Fibroblast of lung (primary cell): ENCODE results near the gene IFI16. TPM values are rescaled to one million over a fixed set of nuclear protein-coding genes. Genes with fewer than 3 reads are reported as not detected.
A peak's percentile ranks its signal among the peaks of the same experiment; 100 is the strongest.

Experiments
- DNase-seq, 2 donors: peaks; one replicate each; pipeline versions ENCODE4 v3.0.0 to v3.0.0-alpha.2; 2010; ENCODE audit warnings: low read depth in 2 of 2
- H2AFZ ChIP-seq: 2 replicates; pipeline ENCODE4 v1.5.1; 2012; ENCODE audit warnings: low read length, control low read depth, inconsistent platforms
- H3K27ac ChIP-seq: 2 replicates; pipeline ENCODE4 v1.5.1; 2011; ENCODE audit warnings: low read length, control low read depth; ENCODE audit not compliant: insufficient read depth
- H3K27me3 ChIP-seq: 2 replicates; pipeline ENCODE4 v1.5.1; 2011; ENCODE audit warnings: mild to moderate bottlenecking, low read length; ENCODE audit not compliant: control insufficient read depth, insufficient read depth
- H3K36me3 ChIP-seq: 2 replicates; pipeline ENCODE4 v1.5.1; 2011; ENCODE audit warnings: low read length; ENCODE audit not compliant: control insufficient read depth, insufficient read depth
- H3K4me1 ChIP-seq: 2 replicates; pipeline ENCODE4 v1.5.1; 2011; ENCODE audit warnings: low read length; ENCODE audit not compliant: control insufficient read depth, insufficient read depth; ENCODE audit errors: extremely low read depth
- H3K4me2 ChIP-seq: 2 replicates; pipeline ENCODE4 v1.5.1; 2011; ENCODE audit warnings: low read length, control low read depth; ENCODE audit not compliant: insufficient read depth; ENCODE audit errors: extremely low read depth
- H3K4me3 ChIP-seq, 4 experiments: fragments of 200-600 bp in 1 of 4; sonication (generic) in 1 of 4; replicated peaks in 1 of 4; 2 replicates each; pipeline ENCODE4 v1.5.1; 2011 to 2016; ENCODE audit warnings: low read length in 4 of 4, low read depth in 3 of 4, mild to moderate bottlenecking in 3 of 4, control low read depth in 2 of 4, inconsistent platforms in 1 of 4, mixed read lengths in 1 of 4; ENCODE audit not compliant: insufficient read depth in 1 of 4; ENCODE audit errors: control extremely low read depth in 1 of 4
- H3K79me2 ChIP-seq: 2 replicates; pipeline ENCODE4 v1.5.1; 2012; ENCODE audit warnings: mild to moderate bottlenecking, low read length, inconsistent platforms; ENCODE audit not compliant: control insufficient read depth, insufficient read depth
- H3K9ac ChIP-seq: 2 replicates; pipeline ENCODE4 v1.5.1; 2011; ENCODE audit warnings: mild to moderate bottlenecking, low read length, control low read depth; ENCODE audit not compliant: insufficient read depth
- H3K9me3 ChIP-seq: 2 replicates; pipeline ENCODE4 v1.5.1; 2012; ENCODE audit warnings: low read depth, low read length; ENCODE audit not compliant: control insufficient read depth, insufficient read depth
- H4K20me1 ChIP-seq: 2 replicates; pipeline ENCODE4 v1.5.1; 2011; ENCODE audit warnings: low read length; ENCODE audit not compliant: control insufficient read depth, insufficient read depth; ENCODE audit errors: extremely low read depth
- EZH2 ChIP-seq: IDR thresholded peaks from 2 replicates; pipeline ENCODE4 v1.5.1; 2012; ENCODE audit warnings: low read length, control low read depth, mild to moderate bottlenecking; ENCODE audit errors: missing control alignments
- polyA plus RNA-seq, 2 donors: library from polyadenylated mRNA; depleted of rRNA in 1 of 2; stranded (reverse) in 1 of 2; unstranded in 1 of 2; fragments of >200 nt; gene quantifications; 2 replicates each; pipeline ENCODE4 v1.2.1, GENCODE V29; 2011 to 2012; ENCODE audit warnings: missing spikeins in 1 of 2
- total RNA-seq: library from RNA; depleted of rRNA; stranded (reverse); fragments of >200 nt; gene quantifications from 2 replicates; pipeline ENCODE4 v1.2.1, GENCODE V29; 2014
- TF ChIP-seq, protein P1 (sequence below), 2 donors: IDR thresholded peaks in 1 of 2; conservative IDR thresholded peaks in 1 of 2; 1 replicate in 1 of 2; 2 replicates in 1 of 2; pipeline ENCODE4 v1.5.1; 2011 to 2012; ENCODE audit warnings: low read length in 2 of 2, control low read depth in 1 of 2, inconsistent platforms in 1 of 2, low read depth in 1 of 2, mild to moderate bottlenecking in 1 of 2

Gene IFI16
- total and polyA plus RNA-seq, 2 donors (not counting 1 experiment from before 2014, with no cell fraction given): 141 to 223 TPM

DNA sequence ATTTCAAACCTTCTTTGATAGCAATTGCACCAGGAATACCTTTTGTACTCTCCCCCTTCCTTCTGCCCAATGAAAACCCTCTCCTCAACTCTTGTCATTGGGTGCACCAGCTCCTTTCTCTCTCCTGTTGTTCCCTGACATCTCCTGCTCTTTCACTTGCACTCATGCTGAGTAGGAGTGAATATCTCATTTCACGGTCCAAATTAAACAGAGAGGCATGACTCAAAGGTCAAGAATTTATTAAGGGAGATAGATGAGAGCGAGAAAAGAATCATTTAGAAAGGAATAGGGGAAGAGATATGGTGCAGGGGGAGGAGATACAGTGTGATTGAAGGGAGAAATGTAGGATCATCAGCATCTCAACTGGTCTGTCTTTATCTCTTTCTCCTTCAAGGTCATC is 44.7 kb downstream of the IFI16 start:
- H3K4me2 ChIP-seq: peak overlapping the region; percentile 17
- no peak overlapping the region for H3K27ac ChIP-seq
- TF ChIP-seq, protein P1, sequence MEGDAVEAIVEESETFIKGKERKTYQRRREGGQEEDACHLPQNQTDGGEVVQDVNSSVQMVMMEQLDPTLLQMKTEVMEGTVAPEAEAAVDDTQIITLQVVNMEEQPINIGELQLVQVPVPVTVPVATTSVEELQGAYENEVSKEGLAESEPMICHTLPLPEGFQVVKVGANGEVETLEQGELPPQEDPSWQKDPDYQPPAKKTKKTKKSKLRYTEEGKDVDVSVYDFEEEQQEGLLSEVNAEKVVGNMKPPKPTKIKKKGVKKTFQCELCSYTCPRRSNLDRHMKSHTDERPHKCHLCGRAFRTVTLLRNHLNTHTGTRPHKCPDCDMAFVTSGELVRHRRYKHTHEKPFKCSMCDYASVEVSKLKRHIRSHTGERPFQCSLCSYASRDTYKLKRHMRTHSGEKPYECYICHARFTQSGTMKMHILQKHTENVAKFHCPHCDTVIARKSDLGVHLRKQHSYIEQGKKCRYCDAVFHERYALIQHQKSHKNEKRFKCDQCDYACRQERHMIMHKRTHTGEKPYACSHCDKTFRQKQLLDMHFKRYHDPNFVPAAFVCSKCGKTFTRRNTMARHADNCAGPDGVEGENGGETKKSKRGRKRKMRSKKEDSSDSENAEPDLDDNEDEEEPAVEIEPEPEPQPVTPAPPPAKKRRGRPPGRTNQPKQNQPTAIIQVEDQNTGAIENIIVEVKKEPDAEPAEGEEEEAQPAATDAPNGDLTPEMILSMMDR (conservative IDR thresholded peaks at IDR 0.05 in 1 of 2, IDR thresholded peaks at IDR 0.05 in 1 of 2; ENCODE audit: low read depth in 1 of 2, low read length in 2 of 2): no peak
- peaks cover 6% of the 10 kb centered on the region for H3K4me1 ChIP-seq
- no peaks in the 10 kb centered on the region for H3K27me3 ChIP-seq
- no peak overlapping the region for H2AFZ ChIP-seq
- H3K9ac ChIP-seq: no peak overlapping the region
- H4K20me1 ChIP-seq: no peaks in the 10 kb centered on the region
- DNase-seq: peak in 1 of 2 donors; percentile 43
- H3K9me3 ChIP-seq: no peaks in the 10 kb centered on the region
- no peaks in the 10 kb centered on the region for H3K79me2 ChIP-seq
- H3K36me3 ChIP-seq: peaks cover 14% of the 10 kb centered on the region
- no peak overlapping the region for H3K4me3 ChIP-seq

DNA sequence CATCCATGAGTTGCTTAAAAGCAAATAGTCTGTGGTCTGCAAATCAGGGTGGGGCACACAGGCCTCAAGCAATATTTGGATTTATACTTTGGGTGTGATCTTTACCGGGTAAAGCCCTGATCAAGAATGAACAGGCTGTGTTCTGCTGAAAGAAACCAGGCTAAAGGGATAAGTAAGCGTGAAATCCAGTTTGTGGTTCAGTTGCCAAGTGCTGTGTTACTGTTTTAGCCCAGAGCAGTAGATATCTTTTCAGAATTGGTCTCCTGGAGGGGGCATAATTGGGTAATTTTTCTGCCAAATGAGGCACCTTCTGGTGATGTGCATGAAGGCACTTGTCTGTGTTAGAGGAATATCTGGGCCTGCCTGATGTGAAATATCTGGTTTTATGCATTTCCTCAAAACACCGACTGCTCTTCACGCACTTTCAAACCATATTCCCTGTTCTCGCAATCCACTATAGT is 45.5 kb downstream of the IFI16 start:
- Histone ChIP-seq H3K27ac (no peak overlapping the region), H3K36me3 (peaks cover 14% of the 10 kb centered on the region), H4K20me1 (no peaks in the 10 kb centered on the region), H3K4me2 (no peak overlapping the region), H3K27me3 (no peaks in the 10 kb centered on the region), H3K9ac (no peak overlapping the region), H3K4me3 (no peak overlapping the region), H2AFZ (no peak overlapping the region), H3K9me3 (no peaks in the 10 kb centered on the region), H3K4me1 (peaks cover 6% of the 10 kb centered on the region), H3K79me2 (no peaks in the 10 kb centered on the region)
- no peak for DNase-seq
- TF ChIP-seq EZH2: no peak
- TF ChIP-seq, protein P1 (conservative IDR thresholded peaks at IDR 0.05 in 1 of 2, IDR thresholded peaks at IDR 0.05 in 1 of 2; ENCODE audit: low read depth in 1 of 2, low read length in 2 of 2): no peak

DNA sequence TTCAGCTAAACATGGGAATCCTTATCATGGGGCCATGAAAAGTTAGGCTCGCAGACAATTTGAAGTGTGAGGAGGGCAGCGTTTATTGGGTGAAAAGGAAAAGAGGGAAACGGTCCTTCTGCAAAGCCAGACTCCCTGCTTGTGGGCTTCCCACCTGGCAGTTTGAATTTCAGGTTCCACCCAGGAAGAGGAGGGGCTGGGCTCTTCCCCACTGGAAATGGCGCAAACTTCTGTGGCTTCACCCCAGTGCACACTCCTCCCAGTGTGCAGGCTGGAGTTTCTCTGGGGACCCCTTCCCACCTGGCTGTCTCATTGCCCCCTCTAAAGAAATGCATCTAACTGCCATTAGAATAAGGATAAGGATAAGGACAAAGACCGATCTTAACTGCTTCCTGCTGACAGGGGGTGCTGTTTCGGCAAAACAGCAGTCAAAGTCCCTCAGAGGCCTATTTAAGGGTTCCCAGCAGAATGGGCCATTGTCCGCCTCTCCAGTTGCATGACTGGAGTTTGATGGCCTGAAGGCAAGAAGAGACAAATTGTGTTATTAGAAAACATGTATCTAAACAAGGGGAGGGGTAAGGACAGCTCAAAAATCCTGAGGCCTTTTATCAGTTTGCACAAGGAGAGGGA is 46.5 kb downstream of the IFI16 start:
- no peak overlapping the region for H3K4me2 ChIP-seq
- DNase-seq: no peak
- H3K9ac ChIP-seq: no peak overlapping the region
- H3K79me2 ChIP-seq: no peaks in the 10 kb centered on the region
- no peak overlapping the region for H3K4me3 ChIP-seq
- H4K20me1 ChIP-seq: no peaks in the 10 kb centered on the region
- TF ChIP-seq, protein P1 (conservative IDR thresholded peaks at IDR 0.05 in 1 of 2, IDR thresholded peaks at IDR 0.05 in 1 of 2; ENCODE audit: low read depth in 1 of 2, low read length in 2 of 2): no peak
- TF ChIP-seq EZH2: no peak
- no peaks in the 10 kb centered on the region for H3K9me3 ChIP-seq
- no peaks in the 10 kb centered on the region for H3K27me3 ChIP-seq
- H3K36me3 ChIP-seq: peaks cover 11% of the 10 kb centered on the region
- H3K27ac ChIP-seq: no peak overlapping the region
- no peak overlapping the region for H2AFZ ChIP-seq
- peaks cover 6% of the 10 kb centered on the region for H3K4me1 ChIP-seq
